Measurements from ENCODE around the gene SRGN.
A peak's percentile ranks its signal among the peaks of the same experiment; 100 is the strongest.
"Not testable (repeated sequence)": the region's sequence is repeated elsewhere in the genome, so short reads cannot be mapped to it uniquely, and the experiment has no call there.

Gene SRGN

GRCh38 chr10:69087590-69088470 is at the start of gene SRGN:
Gene SRGN (plus strand): TSS chr10:69088103. CDS start chr10:69088158, 55 bp downstream.
- DNase-seq (ENCODE audit: low read depth), result peak; percentile 66

GRCh38 chr10:69040904-69041303 is 47.0 kb upstream of the SRGN start:
- not testable (repeated sequence) for DNase-seq (ENCODE audit: low read depth)

- DNase-seq (ENCODE audit: low read depth), result no peak
Measured at GRCh38 chr10:69042417-69042816, 45.5 kb upstream of the SRGN start.

GRCh38 chr10:69042838-69043237 is 45.1 kb upstream of the SRGN start:
- no peak for DNase-seq (ENCODE audit: low read depth)

- no peak for DNase-seq (ENCODE audit: low read depth)
Measured at GRCh38 chr10:69043931-69044531, 43.9 kb upstream of the SRGN start.

- no peak for DNase-seq (ENCODE audit: low read depth)
Measured at GRCh38 chr10:69044546-69044945, 43.4 kb upstream of the SRGN start.

- no peak for DNase-seq (ENCODE audit: low read depth)
Measured at GRCh38 chr10:69045441-69046300, 42.2 kb upstream of the SRGN start.

- DNase-seq (ENCODE audit: low read depth), result no peak
Measured at GRCh38 chr10:69047111-69047832, 40.6 kb upstream of the SRGN start.

- DNase-seq (ENCODE audit: low read depth), result no peak
Measured at GRCh38 chr10:69048103-69048502, 39.8 kb upstream of the SRGN start.

- DNase-seq (ENCODE audit: low read depth), result no peak
Measured at GRCh38 chr10:69049566-69049961, 38.3 kb upstream of the SRGN start.

- no peak for DNase-seq (ENCODE audit: low read depth)
Measured at GRCh38 chr10:69051303-69051702, 36.6 kb upstream of the SRGN start.

- DNase-seq (ENCODE audit: low read depth), result no peak
Measured at GRCh38 chr10:69051710-69052487, 36.0 kb upstream of the SRGN start.

GRCh38 chr10:69052736-69053135 is 35.2 kb upstream of the SRGN start:
- no peak for DNase-seq (ENCODE audit: low read depth)

- no peak for DNase-seq (ENCODE audit: low read depth)
Measured at GRCh38 chr10:69055241-69055640, 32.7 kb upstream of the SRGN start.

GRCh38 chr10:69056129-69056528 is 31.8 kb upstream of the SRGN start:
- no peak for DNase-seq (ENCODE audit: low read depth)

- no peak for DNase-seq (ENCODE audit: low read depth)
Measured at GRCh38 chr10:69056536-69057260, 31.2 kb upstream of the SRGN start.

- no peak for DNase-seq (ENCODE audit: low read depth)
Measured at GRCh38 chr10:69057261-69057950, 30.5 kb upstream of the SRGN start.

GRCh38 chr10:69057951-69058297 is 30.0 kb upstream of the SRGN start:
- DNase-seq (ENCODE audit: low read depth), result no peak

- no peak for DNase-seq (ENCODE audit: low read depth)
Measured at GRCh38 chr10:69060127-69060798, 27.6 kb upstream of the SRGN start.
